Measurements from ENCODE around the gene TMPRSS11F.

DNA sequence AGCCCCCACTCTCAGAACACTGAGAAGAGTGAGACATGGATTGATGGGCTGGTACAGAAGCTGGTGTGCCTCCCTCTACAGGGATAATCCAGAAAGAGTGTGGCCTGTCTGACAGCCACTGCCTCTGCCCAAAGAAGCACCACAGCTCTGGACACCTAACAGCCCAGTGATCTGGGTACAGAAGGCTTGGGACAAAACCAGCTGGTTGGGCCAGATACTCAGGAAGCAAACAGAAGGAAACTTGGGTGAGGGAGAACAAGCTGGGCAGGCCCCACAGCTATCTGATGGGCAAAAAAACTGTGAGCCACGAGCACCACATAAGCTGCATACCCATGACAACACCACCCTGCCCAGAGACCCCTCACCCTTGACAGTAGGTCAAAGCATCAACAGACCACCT, 46.9 kb downstream of the TMPRSS11F start:
- no peak for TF ChIP-seq CTCF (IDR thresholded peaks at IDR 0.05)
- no peak for TF ChIP-seq POLR2A (IDR thresholded peaks at IDR 0.05)

Measured in ovary (tissue), 3 donors.